Measurements from ENCODE around the gene CRTC2.

Gene CRTC2

GRCh38 chr1:153945131-153945794, 13.1 kb downstream of the CRTC2 start:
- no peak for DNase-seq

- no peak for DNase-seq
Observed at GRCh38 chr1:153944827-153945117, 13.6 kb downstream of the CRTC2 start.

GRCh38 chr1:153944005-153944826, 14.2 kb downstream of the CRTC2 start:
- no peak for DNase-seq

GRCh38 chr1:153942766-153943549, 15.5 kb downstream of the CRTC2 start:
- DNase-seq = no peak

GRCh38 chr1:153941826-153942725, 16.3 kb downstream of the CRTC2 start:
- no peak for DNase-seq

GRCh38 chr1:153940756-153941155, 17.7 kb downstream of the CRTC2 start:
- DNase-seq = no peak

- DNase-seq = no peak
Observed at GRCh38 chr1:153939476-153939875, 18.9 kb downstream of the CRTC2 start.

GRCh38 chr1:153938996-153939395, 19.4 kb downstream of the CRTC2 start:
- DNase-seq = no peak

- DNase-seq = no peak
Observed at GRCh38 chr1:153937331-153937730, 21.1 kb downstream of the CRTC2 start.

GRCh38 chr1:153936011-153936802, 22.2 kb downstream of the CRTC2 start:
- no peak for DNase-seq

- DNase-seq = no peak
Observed at GRCh38 chr1:153934746-153935145, 23.7 kb downstream of the CRTC2 start.

- DNase-seq = no peak
Observed at GRCh38 chr1:153933955-153934354, 24.5 kb downstream of the CRTC2 start.

GRCh38 chr1:153933430-153933829, 25.0 kb downstream of the CRTC2 start:
- DNase-seq = no peak

GRCh38 chr1:153932156-153933131, 26.0 kb downstream of the CRTC2 start:
- DNase-seq = no peak

GRCh38 chr1:153929981-153930948, 28.1 kb downstream of the CRTC2 start:
- DNase-seq = no peak

- no peak for DNase-seq
Observed at GRCh38 chr1:153929426-153929825, 29.0 kb downstream of the CRTC2 start.

- no peak for DNase-seq
Observed at GRCh38 chr1:153928791-153929341, 29.5 kb downstream of the CRTC2 start.

- no peak for DNase-seq
Observed at GRCh38 chr1:153928245-153928644, 30.2 kb downstream of the CRTC2 start.

GRCh38 chr1:153926405-153926804, 32.0 kb downstream of the CRTC2 start:
- no peak for DNase-seq

Data from NCI-H748 treated with DMSO at 0.1 percent for 48 hours (cell line).